Hepatocyte (in vitro differentiated cells): ENCODE results near the gene KCTD19. TPM values are rescaled to one million over a fixed set of nuclear protein-coding genes. Genes with fewer than 3 reads are reported as not detected.

Experiments
- DNase-seq: peaks from one replicate; pipeline ENCODE4 v3.0.0-alpha.2; 2016; ENCODE audit warnings: low spot score
- H2AFZ ChIP-seq: fragments of 200-600 bp; sonication (generic); 2 replicates; pipeline ENCODE4 v1.6.0; 2016; ENCODE audit warnings: antibody characterized with exemption, mild to moderate bottlenecking
- H3K27ac ChIP-seq: fragments of 200-600 bp; sonication (generic); 2 replicates; pipeline ENCODE4 v1.5.1; 2016; ENCODE audit warnings: mild to moderate bottlenecking
- H3K27me3 ChIP-seq: fragments of 200-600 bp; sonication (generic); 2 replicates; pipeline ENCODE4 v1.6.1; 2016
- H3K36me3 ChIP-seq: fragments of 200-600 bp; sonication (generic); replicated peaks from 2 replicates; pipeline ENCODE4 v1.5.1; 2016; ENCODE audit warnings: low read depth; ENCODE audit not compliant: insufficient read depth
- H3K4me1 ChIP-seq: fragments of 200-600 bp; sonication (generic); 2 replicates; pipeline ENCODE4 v1.5.1; 2016; ENCODE audit warnings: mild to moderate bottlenecking, moderate library complexity; ENCODE audit not compliant: insufficient read depth
- H3K4me2 ChIP-seq: fragments of 200-600 bp; sonication (generic); 2 replicates; pipeline ENCODE4 v1.6.0; 2016
- H3K4me3 ChIP-seq: fragments of 200-600 bp; sonication (generic); 2 replicates; pipeline ENCODE4 v1.5.1; 2016; ENCODE audit warnings: mild to moderate bottlenecking
- H3K79me2 ChIP-seq: fragments of 200-600 bp; sonication (generic); 2 replicates; pipeline ENCODE4 v1.6.0; 2017; ENCODE audit warnings: mild to moderate bottlenecking
- H3K9me2 ChIP-seq: fragments of 200-600 bp; sonication (generic); replicated peaks from 2 replicates; pipeline ENCODE4 v1.6.0; 2017; ENCODE audit warnings: mild to moderate bottlenecking; ENCODE audit not compliant: insufficient read depth
- H3K9me3 ChIP-seq: fragments of 200-600 bp; sonication (generic); 2 replicates; pipeline ENCODE4 v1.5.1; 2016; ENCODE audit warnings: low read depth, mild to moderate bottlenecking
- H4K20me1 ChIP-seq: fragments of 200-600 bp; sonication (generic); 2 replicates; pipeline ENCODE4 v1.6.0; 2016; ENCODE audit warnings: mild to moderate bottlenecking; ENCODE audit not compliant: insufficient read depth, poor library complexity, severe bottlenecking
- EZH2 ChIP-seq: fragments of 200-600 bp; sonication (generic); IDR thresholded peaks from 2 replicates; pipeline ENCODE4 v1.6.1; 2016; ENCODE audit warnings: antibody characterized with exemption, mild to moderate bottlenecking, borderline replicate concordance
- EZH2phosphoT487 ChIP-seq: fragments of 200-600 bp; sonication (generic); IDR thresholded peaks from one replicate; pipeline ENCODE4 v1.6.1; 2018; ENCODE audit warnings: antibody characterized with exemption, mild to moderate bottlenecking, low read depth, moderate library complexity; ENCODE audit not compliant: unreplicated experiment, severe bottlenecking
- WGBS: methylation state at CpG from one replicate; pipeline ENCODE4 v1.1.6; 2016; ENCODE audit warnings: low lambda C conversion rate; ENCODE audit errors: missing lambda C conversion rate; 5-methylcytosine and 5-hydroxymethylcytosine counted together
- polyA plus RNA-seq: library from polyadenylated mRNA; unstranded; fragments of >200 nt; fragmentation: Nextera tagmentation; extraction: Ambion mirVana; gene quantifications from 2 replicates; pipeline ENCODE4 v1.2.1, GENCODE V29; 2016
- total RNA-seq: library from RNA; depleted of rRNA; stranded (reverse); fragments of >200 nt; gene quantifications from 2 replicates; pipeline ENCODE4 v1.2.3, GENCODE V29; 2014
- TF ChIP-seq, protein P1 (sequence below): fragments of 200-600 bp; sonication (generic); IDR thresholded peaks from 2 replicates; pipeline ENCODE4 v1.5.1; 2016; ENCODE audit warnings: antibody characterized with exemption, mild to moderate bottlenecking; ENCODE audit not compliant: poor library complexity

The KCTD19 gene
- total and polyA plus RNA-seq, 2 experiments from 2014 or later, result not detected

DNA sequence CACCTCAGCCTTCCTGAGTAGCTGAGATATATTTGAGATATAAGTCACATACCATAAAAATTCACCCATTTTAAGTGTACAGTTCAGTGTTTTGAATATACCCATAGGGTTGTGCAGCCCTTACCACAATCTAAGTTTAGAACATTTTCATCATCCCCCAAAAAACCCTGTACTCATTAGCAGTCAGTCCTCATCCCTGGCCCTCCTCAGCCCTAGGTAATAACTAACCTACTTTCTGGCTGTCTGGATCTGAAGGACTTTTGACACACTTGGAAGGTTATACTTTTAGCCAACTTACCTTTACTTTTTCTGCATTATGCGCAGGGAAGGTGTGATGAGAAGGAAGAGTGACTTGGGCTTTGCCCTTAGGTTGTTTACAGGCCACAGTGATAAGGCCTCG is 51.2 kb downstream of the KCTD19 start:
- H3K9me3 ChIP-seq, result no peaks in the 10 kb centered on the region
- no peak overlapping the region for H3K4me3 ChIP-seq
- DNase-seq, result no peak
- no peaks in the 10 kb centered on the region for H3K36me3 ChIP-seq
- no peak overlapping the region for H3K4me2 ChIP-seq
- WGBS, result 80% methylated on average over 2 of the region's 2 CpGs
- H3K27ac ChIP-seq, result no peak overlapping the region
- no peaks in the 10 kb centered on the region for H3K79me2 ChIP-seq
- no peak overlapping the region for H2AFZ ChIP-seq
- peaks cover 24% of the 10 kb centered on the region for H3K4me1 ChIP-seq
- TF ChIP-seq EZH2phosphoT487, result no peak
- TF ChIP-seq, protein P1, sequence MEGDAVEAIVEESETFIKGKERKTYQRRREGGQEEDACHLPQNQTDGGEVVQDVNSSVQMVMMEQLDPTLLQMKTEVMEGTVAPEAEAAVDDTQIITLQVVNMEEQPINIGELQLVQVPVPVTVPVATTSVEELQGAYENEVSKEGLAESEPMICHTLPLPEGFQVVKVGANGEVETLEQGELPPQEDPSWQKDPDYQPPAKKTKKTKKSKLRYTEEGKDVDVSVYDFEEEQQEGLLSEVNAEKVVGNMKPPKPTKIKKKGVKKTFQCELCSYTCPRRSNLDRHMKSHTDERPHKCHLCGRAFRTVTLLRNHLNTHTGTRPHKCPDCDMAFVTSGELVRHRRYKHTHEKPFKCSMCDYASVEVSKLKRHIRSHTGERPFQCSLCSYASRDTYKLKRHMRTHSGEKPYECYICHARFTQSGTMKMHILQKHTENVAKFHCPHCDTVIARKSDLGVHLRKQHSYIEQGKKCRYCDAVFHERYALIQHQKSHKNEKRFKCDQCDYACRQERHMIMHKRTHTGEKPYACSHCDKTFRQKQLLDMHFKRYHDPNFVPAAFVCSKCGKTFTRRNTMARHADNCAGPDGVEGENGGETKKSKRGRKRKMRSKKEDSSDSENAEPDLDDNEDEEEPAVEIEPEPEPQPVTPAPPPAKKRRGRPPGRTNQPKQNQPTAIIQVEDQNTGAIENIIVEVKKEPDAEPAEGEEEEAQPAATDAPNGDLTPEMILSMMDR, result no peak
- no peak for TF ChIP-seq EZH2
- no peaks in the 10 kb centered on the region for H3K9me2 ChIP-seq
- no peaks in the 10 kb centered on the region for H4K20me1 ChIP-seq
- H3K27me3 ChIP-seq, result no peaks in the 10 kb centered on the region

DNA sequence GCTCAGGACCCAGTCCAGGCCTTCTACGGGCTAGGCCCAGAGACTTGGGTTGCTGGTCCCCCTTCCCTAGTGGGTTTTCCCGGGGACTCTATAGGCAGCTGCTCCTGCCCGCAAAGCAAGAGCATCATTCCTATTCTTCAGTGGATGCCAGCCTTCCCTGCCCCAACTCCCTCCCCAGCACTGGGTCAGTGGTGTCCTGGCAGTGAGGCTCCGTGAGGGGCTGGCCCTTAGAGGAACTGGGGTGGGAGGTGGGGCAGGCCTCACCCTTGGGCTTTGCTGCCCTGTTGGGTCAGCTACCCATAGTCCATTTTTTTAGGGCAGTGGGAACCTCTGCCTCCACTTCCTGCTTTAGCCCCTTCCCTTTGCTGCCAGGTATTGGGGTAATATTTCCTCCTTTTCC is 55.1 kb downstream of the KCTD19 start:
- Histone ChIP-seq H3K27me3 (no peaks in the 10 kb centered on the region), H3K4me2 (no peak overlapping the region), H4K20me1 (no peaks in the 10 kb centered on the region), H2AFZ (no peak overlapping the region), H3K27ac (no peak overlapping the region), H3K36me3 (no peaks in the 10 kb centered on the region), H3K9me2 (no peaks in the 10 kb centered on the region), H3K79me2 (no peaks in the 10 kb centered on the region), H3K4me1 (no peaks in the 10 kb centered on the region), H3K9me3 (no peaks in the 10 kb centered on the region), H3K4me3 (no peak overlapping the region)
- TF ChIP-seq, protein P1, result no peak
- TF ChIP-seq EZH2phosphoT487, result no peak
- TF ChIP-seq EZH2, result no peak
- DNase-seq, result no peak
- 96% methylated on average over 4 of the region's 4 CpGs for WGBS

DNA sequence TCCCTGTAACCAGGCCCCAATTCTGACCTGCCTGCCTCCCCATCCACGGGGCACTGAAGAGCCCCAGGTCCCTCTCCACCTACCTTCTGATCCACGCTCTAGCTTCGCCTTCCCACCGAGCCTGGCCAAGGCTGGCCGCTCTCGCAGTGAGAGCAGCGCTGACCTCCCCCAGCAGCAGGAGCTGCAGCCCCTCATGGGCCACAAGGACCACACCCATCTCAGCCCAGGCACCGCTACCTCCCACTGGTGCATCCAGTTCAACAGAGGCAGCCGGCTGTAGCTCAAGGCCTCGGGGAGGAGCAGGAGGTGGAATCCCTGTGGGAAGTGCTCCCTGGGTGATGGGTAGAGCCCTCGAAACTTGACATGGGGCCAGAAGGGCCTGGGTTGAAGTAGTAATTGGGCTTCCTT is 55.6 kb downstream of the KCTD19 start:
- H3K36me3 ChIP-seq, result no peaks in the 10 kb centered on the region
- no peaks in the 10 kb centered on the region for H3K27me3 ChIP-seq
- no peak overlapping the region for H2AFZ ChIP-seq
- H3K4me3 ChIP-seq, result no peak overlapping the region
- H3K9me2 ChIP-seq, result no peaks in the 10 kb centered on the region
- WGBS, result 91% methylated on average over 11 of the region's 11 CpGs
- no peak for DNase-seq
- no peak overlapping the region for H3K27ac ChIP-seq
- H3K4me2 ChIP-seq, result no peak overlapping the region
- no peak for TF ChIP-seq EZH2
- TF ChIP-seq, protein P1, result no peak
- TF ChIP-seq EZH2phosphoT487, result no peak
- H4K20me1 ChIP-seq, result no peaks in the 10 kb centered on the region
- no peaks in the 10 kb centered on the region for H3K9me3 ChIP-seq
- no peaks in the 10 kb centered on the region for H3K4me1 ChIP-seq
- no peaks in the 10 kb centered on the region for H3K79me2 ChIP-seq

DNA sequence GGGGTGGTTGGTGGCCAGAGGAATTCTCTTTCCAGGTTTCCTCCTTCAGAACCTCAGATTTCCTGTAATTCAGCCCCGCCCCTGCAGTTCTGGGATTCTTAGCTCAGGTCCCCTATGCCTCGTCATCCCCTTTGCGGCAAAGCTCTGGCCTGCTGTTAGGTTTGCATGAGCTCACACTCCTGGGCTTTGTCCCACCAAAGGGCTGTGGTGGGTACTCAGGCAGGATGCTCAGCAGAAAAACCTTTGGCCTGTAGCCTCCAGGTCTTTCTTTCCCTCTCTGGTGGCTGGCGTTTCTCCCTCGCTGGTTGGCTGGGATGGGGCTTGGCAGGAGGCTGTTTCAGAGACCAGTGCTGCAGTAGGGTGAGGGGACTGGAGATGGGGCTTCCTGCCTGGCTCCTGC is 56.8 kb downstream of the KCTD19 start:
- Histone ChIP-seq H3K9me2 (no peaks in the 10 kb centered on the region), H2AFZ (no peak overlapping the region), H3K27me3 (no peaks in the 10 kb centered on the region), H3K27ac (no peak overlapping the region), H3K4me3 (no peak overlapping the region), H4K20me1 (no peaks in the 10 kb centered on the region), H3K9me3 (no peaks in the 10 kb centered on the region), H3K4me1 (no peaks in the 10 kb centered on the region), H3K4me2 (no peak overlapping the region), H3K36me3 (no peaks in the 10 kb centered on the region), H3K79me2 (no peaks in the 10 kb centered on the region)
- WGBS, result 76% methylated on average over 5 of the region's 5 CpGs
- DNase-seq, result no peak
- TF ChIP-seq, protein P1, result no peak
- no peak for TF ChIP-seq EZH2phosphoT487
- TF ChIP-seq EZH2, result no peak
